GM19455 (cell line): ENCODE measurements around the gene HEPACAM.

Experiments used
- ATAC-seq: cut with Tn5 transposase; IDR thresholded peaks from one replicate; pipeline ENCODE4 v1.9.1; 2021; ENCODE audit not compliant: unreplicated experiment

Gene HEPACAM

GRCh38 chr11:124869856-124870387, 65.9 kb downstream of the HEPACAM start:
- ATAC-seq, result no peak

- no peak for ATAC-seq
Observed at GRCh38 chr11:124869331-124869730, 66.5 kb downstream of the HEPACAM start.
